GM12878 (cell line): ENCODE measurements around the gene SLC35E3. TPM values are rescaled to one million over a fixed set of nuclear protein-coding genes. Genes with fewer than 3 reads are reported as not detected.

Experiments used
- ATAC-seq: fragments of 200-7000 bp; cut with Tn5 transposase; 3 replicates; pipeline ENCODE4 v1.9.1; 2020; ENCODE audit warnings: mild to moderate bottlenecking, moderate library complexity
- BruUV-seq: library from RNA; stranded (reverse); fragments of 400-500 nt; replicated peaks from 2 replicates; lab custom pipeline; 2021; lab: Mats Ljungman, UMichigan
- CTCF ChIA-PET: fragments of 300-600 bp; sonication (Branson Sonifier 250); formaldehyde crosslinking; extraction: SDS; loops from one replicate; lab custom pipeline; 2021; ENCODE audit warnings: inconsistent platforms; lab: Yijun Ruan, JAX
- POLR2A ChIA-PET: fragments of 350-600 bp; formaldehyde crosslinking; extraction: SDS; loops from one replicate; lab custom pipeline; 2021; ENCODE audit warnings: inconsistent platforms; lab: Charles Lee
- RAD21 ChIA-PET: fragments of 300-600 bp; sonication (Branson Sonifier 250); formaldehyde crosslinking; loops from one replicate; lab custom pipeline; 2023; ENCODE audit warnings: antibody characterized with exemption; ENCODE audit not compliant: unreplicated experiment; lab: Charles Lee
- SMC1A ChIA-PET: fragments of 300-600 bp; sonication (Branson Sonifier 250); formaldehyde crosslinking; loops from one replicate; lab custom pipeline; 2023; ENCODE audit not compliant: unreplicated experiment, uncharacterized antibody; lab: Charles Lee
- DNase-seq: peaks from one replicate; pipeline ENCODE4 v3.0.0-alpha.2; 2011; ENCODE audit warnings: low read depth, low spot score
- FAIRE-seq: peaks from 3 replicates; lab custom pipeline; 2011; peaks lifted over from hg19 to GRCh38; lab: Jason Lieb, UNC
- H2AFZ ChIP-seq: 2 replicates; pipeline ENCODE4 v1.6.0; 2011; ENCODE audit warnings: low read depth, low read length, control low read depth; ENCODE audit not compliant: control insufficient read depth
- H3K27ac ChIP-seq: 2 replicates; pipeline ENCODE4 v1.5.1; 2011; ENCODE audit warnings: control low read depth; ENCODE audit not compliant: control insufficient read depth, insufficient read depth
- H3K27me3 ChIP-seq, 2 experiments: replicated peaks in 1 of 2; 2 replicates each; pipeline versions ENCODE4 v1.6.0 to v1.6.1; 2011; ENCODE audit warnings: low read length in 1 of 2; ENCODE audit not compliant: control insufficient read depth in 2 of 2, insufficient read depth in 2 of 2
- H3K36me3 ChIP-seq, 2 experiments: 2 replicates each; pipeline ENCODE4 v1.5.1; 2011; ENCODE audit warnings: low read length in 1 of 2; ENCODE audit not compliant: control insufficient read depth in 2 of 2, insufficient read depth in 2 of 2
- H3K4me1 ChIP-seq: 2 replicates; pipeline ENCODE4 v1.6.1; 2011; ENCODE audit warnings: mild to moderate bottlenecking, low read length, moderate library complexity, mixed read lengths; ENCODE audit not compliant: control insufficient read depth, insufficient read depth
- H3K4me2 ChIP-seq: 2 replicates; pipeline ENCODE4 v1.6.0; 2011; ENCODE audit warnings: control low read depth; ENCODE audit not compliant: control insufficient read depth, insufficient read depth
- H3K4me3 ChIP-seq: fragments of 200-600 bp; sonication (generic); 2 replicates; pipeline ENCODE4 v1.5.1; 2016
- H3K79me2 ChIP-seq: 2 replicates; pipeline ENCODE4 v1.6.0; 2011; ENCODE audit warnings: low read length; ENCODE audit not compliant: control insufficient read depth, insufficient read depth
- H3K9ac ChIP-seq: 2 replicates; pipeline ENCODE4 v1.8.0; 2011; ENCODE audit warnings: low read length, control low read depth, mixed read lengths; ENCODE audit not compliant: control insufficient read depth, insufficient read depth
- H3K9me3 ChIP-seq: replicated peaks from 3 replicates; pipeline ENCODE4 v1.5.1; 2011; ENCODE audit warnings: mild to moderate bottlenecking, low read length; ENCODE audit not compliant: control insufficient read depth, insufficient read depth
- H4K20me1 ChIP-seq: 2 replicates; pipeline ENCODE4 v1.6.0; 2011; ENCODE audit not compliant: control insufficient read depth, insufficient read depth
- ATF7 ChIP-seq: fragments of 450-650 bp; IDR thresholded peaks from 2 replicates; pipeline ENCODE4 v1.6.1; 2016; ENCODE audit warnings: low read depth, mild to moderate bottlenecking
- BHLHE40 ChIP-seq, 2 experiments: fragments of 450-650 bp in 1 of 2; IDR thresholded peaks; 2 replicates each; pipeline ENCODE4 v1.6.1; 2011 to 2017; ENCODE audit warnings: low read depth in 2 of 2, borderline replicate concordance in 1 of 2, improper control_type of control experiment in 1 of 2, low read length in 1 of 2, mild to moderate bottlenecking in 1 of 2
- CBFB ChIP-seq: IDR thresholded peaks from 2 replicates; pipeline ENCODE4 v1.6.1; 2016; ENCODE audit warnings: antibody characterized with exemption, low read depth
- CREB1 ChIP-seq: IDR thresholded peaks from 2 replicates; pipeline ENCODE4 v1.6.1; 2012; ENCODE audit warnings: low read depth, mild to moderate bottlenecking, inconsistent platforms
- CREM ChIP-seq: IDR thresholded peaks from 2 replicates; pipeline ENCODE4 v1.6.1; 2014; ENCODE audit warnings: antibody characterized with exemption, low read depth
- DPF2 ChIP-seq: fragments of 450-650 bp; IDR thresholded peaks from 2 replicates; pipeline ENCODE4 v1.6.1; 2017; ENCODE audit warnings: mild to moderate bottlenecking
- IKZF1 ChIP-seq: fragments of 450-650 bp; conservative IDR thresholded peaks from 2 replicates; pipeline ENCODE4 v1.6.1; 2017; ENCODE audit warnings: antibody characterized with exemption, mild to moderate bottlenecking
- MXI1 ChIP-seq: fragments of 150-350 bp; IDR thresholded peaks from 2 replicates; pipeline ENCODE4 v1.6.1; 2011; ENCODE audit warnings: low read depth, mild to moderate bottlenecking, inconsistent platforms, low read length, improper control_type of control experiment
- NFYA ChIP-seq: IDR thresholded peaks from 2 replicates; pipeline ENCODE4 v1.6.1; 2011; ENCODE audit warnings: low read depth, mild to moderate bottlenecking, low read length, improper control_type of control experiment, borderline replicate concordance
- NR2F1 ChIP-seq: fragments of 450-650 bp; conservative IDR thresholded peaks from 2 replicates; pipeline ENCODE4 v1.6.1; 2017; ENCODE audit warnings: mild to moderate bottlenecking
- POLR2A ChIP-seq: IDR thresholded peaks from 2 replicates; pipeline ENCODE4 v1.6.1; 2011; ENCODE audit warnings: low read depth, mild to moderate bottlenecking, low read length
- PRDM15 ChIP-seq: fragments of 450-650 bp; formaldehyde crosslinking; IDR thresholded peaks from 2 replicates; pipeline ENCODE4 v1.4.0; 2020; ENCODE audit warnings: mild to moderate bottlenecking, moderate library complexity
- TARDBP ChIP-seq: IDR thresholded peaks from 2 replicates; pipeline ENCODE4 v1.6.1; 2016; ENCODE audit warnings: borderline replicate concordance
- TCF12 ChIP-seq: IDR thresholded peaks from 2 replicates; pipeline ENCODE4 v1.6.1; 2011; ENCODE audit warnings: low read depth, mild to moderate bottlenecking, low read length
- YBX1 ChIP-seq: fragments of 450-650 bp; IDR thresholded peaks from 2 replicates; pipeline ENCODE4 v1.6.1; 2016; ENCODE audit warnings: antibody characterized with exemption
- ZNF274 ChIP-seq: IDR thresholded peaks from one replicate; pipeline ENCODE4 v1.8.0; 2011; ENCODE audit not compliant: insufficient read length, insufficient read depth
- ZZZ3 ChIP-seq: IDR thresholded peaks from 2 replicates; pipeline ENCODE4 v1.6.1; 2011; ENCODE audit warnings: low read depth; ENCODE audit not compliant: control insufficient read depth, insufficient read length
- WGBS: methylation state at CpG from one replicate; pipeline ENCODE4 v1.1.6; 2016; ENCODE audit warnings: low lambda C conversion rate; ENCODE audit not compliant: insufficient replicate concordance, insufficient coverage; ENCODE audit errors: missing lambda C conversion rate; 5-methylcytosine and 5-hydroxymethylcytosine counted together
- in situ Hi-C: fragments of 300-500 bp; cut with MboI; formaldehyde crosslinking; loops from 9 replicates; pipeline ENCODE4 v1.14.3; 2018; ENCODE audit warnings: mixed read lengths
- intact Hi-C: fragments of 100-400 bp; cut with micrococcal nuclease; formaldehyde crosslinking; loops from one replicate; pipeline ENCODE4 v1.14.2; 2022; ENCODE audit not compliant: unreplicated experiment
- polyA plus RNA-seq, 11 experiments: library from polyadenylated mRNA; depleted of rRNA in 4 of 11; unstranded in 6 of 11; stranded (reverse) in 5 of 11; fragments of >200 nt; fragmentation: Nextera tagmentation in 4 of 11; fragmentation: Illumina TruSeq in 1 of 11; extraction: Ambion mirVana in 4 of 11; extraction: Trizol in 1 of 11; gene quantifications; 1 replicate in 1 of 11; 2 replicates in 10 of 11; pipeline versions ENCODE4 v1.2.1 to v1.2.3, GENCODE V29; 2011 to 2016; ENCODE audit warnings: inconsistent platforms in 2 of 11, missing spikeins in 2 of 11, low read depth in 1 of 11
- total RNA-seq, 4 experiments: library from RNA; depleted of rRNA in 3 of 4; stranded (reverse); fragments of >200 nt in 3 of 4; fragmentation: Illumina TruSeq in 1 of 4; extraction: Trizol in 1 of 4; gene quantifications; 2 replicates each; pipeline versions ENCODE4 v1.2.1 to v1.2.3, GENCODE V29; 2013 to 2021
- TF ChIP-seq, protein P1 (sequence below): IDR thresholded peaks from 2 replicates; pipeline ENCODE4 v1.6.1; 2012; ENCODE audit warnings: low read depth, low read length, improper control_type of control experiment

SLC35E3 gene
- total and polyA plus RNA-seq, 10 of the 15 experiments (the other 5 are each of a cell fraction or from before 2014, with no cell fraction given), result 3.6 to 19.8 (median 6.1) TPM

DNA sequence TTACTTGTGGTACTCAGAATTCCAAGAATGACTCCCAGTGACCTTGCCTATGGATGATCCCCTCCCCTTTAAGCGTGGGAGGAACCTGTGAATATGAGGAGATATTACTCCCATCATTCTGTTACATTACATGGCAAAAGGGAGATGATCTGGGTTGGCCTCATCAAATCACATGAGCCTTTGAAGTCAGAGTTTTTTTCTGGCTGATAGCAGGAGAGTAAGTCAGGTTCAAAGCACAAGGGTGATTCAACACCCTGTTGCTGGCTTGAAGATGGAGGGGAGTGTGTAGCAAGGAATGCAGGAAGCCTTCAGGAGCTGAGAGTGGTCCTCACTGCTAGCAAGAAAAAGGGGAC lies 52.9 kb downstream of the SLC35E3 start:
- FAIRE-seq (no peak), ATAC-seq (no peak), DNase-seq (no peak)
- SMC1A ChIA-PET, result interaction anchor here (0.7 to 1.1 kb wide), 3 partner anchors 11 to 641 kb away, joined by 3 to 6 read pairs (median 3); no protein-coding TSS in a partner anchor
- intact Hi-C loops (no loop called here), in situ Hi-C loops (no loop called here)
- H3K79me2 ChIP-seq, result no peaks in the 10 kb centered on the region
- H2AFZ ChIP-seq, result no peak overlapping the region
- peaks cover 6% of the 10 kb centered on the region; the same call in 1 of the 2 replicates for H3K4me1 ChIP-seq
- TF ChIP-seq PRDM15 (CRISPR knock-in tag) (no peak), YBX1 (no peak), ZZZ3 (no peak), TCF12 (no peak), BHLHE40 (IDR thresholded peaks at IDR 0.05; ENCODE audit: borderline replicate concordance in 1 of 2, low read depth in 2 of 2, low read length in 1 of 2) (no peak), CREB1 (no peak), NFYA (no peak), TARDBP (no peak), ATF7 (no peak), CBFB (no peak), DPF2 (no peak), NR2F1 (no peak), ZNF274 (no peak), POLR2A (no peak), IKZF1 (no peak), MXI1 (no peak), CREM (no peak)
- TF ChIP-seq, protein P1, sequence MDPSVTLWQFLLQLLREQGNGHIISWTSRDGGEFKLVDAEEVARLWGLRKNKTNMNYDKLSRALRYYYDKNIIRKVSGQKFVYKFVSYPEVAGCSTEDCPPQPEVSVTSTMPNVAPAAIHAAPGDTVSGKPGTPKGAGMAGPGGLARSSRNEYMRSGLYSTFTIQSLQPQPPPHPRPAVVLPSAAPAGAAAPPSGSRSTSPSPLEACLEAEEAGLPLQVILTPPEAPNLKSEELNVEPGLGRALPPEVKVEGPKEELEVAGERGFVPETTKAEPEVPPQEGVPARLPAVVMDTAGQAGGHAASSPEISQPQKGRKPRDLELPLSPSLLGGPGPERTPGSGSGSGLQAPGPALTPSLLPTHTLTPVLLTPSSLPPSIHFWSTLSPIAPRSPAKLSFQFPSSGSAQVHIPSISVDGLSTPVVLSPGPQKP, result no peak
- H4K20me1 ChIP-seq, result no peaks in the 10 kb centered on the region
- no peak overlapping the region for H3K9ac ChIP-seq
- no peaks in the 10 kb centered on the region for H3K36me3 ChIP-seq
- H3K4me2 ChIP-seq, result no peak overlapping the region
- POLR2A ChIA-PET, result interaction anchor here (0.7 to 1.3 kb wide), 2 partner anchors 10 to 52 kb away, joined by 4 to 5 read pairs; partner anchors contain the start of gene MDM2
- 78% methylated on average over 1 of the region's 1 CpG for WGBS
- CTCF ChIA-PET, result no interaction called here
- RAD21 ChIA-PET, result no interaction called here
- H3K27ac ChIP-seq, result no peak overlapping the region
- no peaks in the 10 kb centered on the region for H3K27me3 ChIP-seq
- no peak overlapping the region for H3K4me3 ChIP-seq
- no peaks in the 10 kb centered on the region for H3K9me3 ChIP-seq
- BruUV-seq, result no TSS peak
